DND-41 (cell line): Measurements from ENCODE around the gene ECE2.

ENCODE experiments used
- CTCF ChIP-seq: IDR thresholded peaks from 2 replicates; pipeline ENCODE4 v1.5.1; 2012; ENCODE audit warnings: borderline replicate concordance, low read length, moderate library complexity, mild to moderate bottlenecking; ENCODE audit not compliant: poor library complexity, severe bottlenecking; ENCODE audit errors: extremely low read depth
- EZH2 ChIP-seq: IDR thresholded peaks from 3 replicates; pipeline ENCODE4 v1.6.1; 2012; ENCODE audit warnings: borderline replicate concordance, low read depth, mild to moderate bottlenecking, moderate library complexity, low read length, inconsistent platforms; ENCODE audit not compliant: severe bottlenecking

GRCh38 chr3:184237807-184238206, 38.0 kb upstream of the ECE2 start:
- TF ChIP-seq CTCF (no peak), EZH2 (no peak)
